ENCODE results near the gene AK3. TPM values are rescaled to one million over a fixed set of nuclear protein-coding genes. Genes with fewer than 3 reads are reported as not detected.

Gene AK3
- total RNA-seq, 1 experiment from 2014 or later, result 21.5 TPM

DNA sequence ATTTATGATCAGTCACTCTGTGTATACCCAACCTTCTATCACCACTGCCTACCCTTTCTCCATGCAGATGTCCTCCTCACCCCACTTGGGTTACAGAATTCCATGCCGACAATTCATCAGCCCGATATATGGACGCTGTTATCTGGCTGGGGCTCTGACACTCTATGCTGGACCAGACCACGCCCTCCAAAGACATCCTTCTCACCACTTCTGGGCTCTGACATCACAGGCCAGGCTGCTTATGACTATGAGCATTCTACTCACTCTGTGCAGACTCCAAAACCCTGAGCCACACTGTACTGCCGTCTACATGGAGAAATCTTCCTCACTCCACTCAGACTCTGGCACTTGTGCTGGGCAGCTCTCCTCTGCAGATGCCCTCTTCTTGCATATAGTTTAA lies 7.6 kb upstream of the AK3 start:
- Mint-ChIP-seq H3K4me1 (ENCODE audit: low read depth, unreplicated experiment) (no peaks in the 10 kb centered on the region), H3K9me3 (ENCODE audit: low read depth, unreplicated experiment) (no peaks in the 10 kb centered on the region), H3K4me3 (ENCODE audit: low read depth, unreplicated experiment) (no peak overlapping the region), H3K27me3 (ENCODE audit: unreplicated experiment) (peaks cover 17% of the 10 kb centered on the region), H3K36me3 (ENCODE audit: insufficient read depth, unreplicated experiment) (no peaks in the 10 kb centered on the region), H3K27ac (ENCODE audit: unreplicated experiment) (no peak overlapping the region)
- no TSS peak for BruUV-seq (replicated peaks)
- intact Hi-C loops (cut with micrococcal nuclease; ENCODE audit: unreplicated experiment), result no loop called here
- TF ChIP-seq, protein P1, sequence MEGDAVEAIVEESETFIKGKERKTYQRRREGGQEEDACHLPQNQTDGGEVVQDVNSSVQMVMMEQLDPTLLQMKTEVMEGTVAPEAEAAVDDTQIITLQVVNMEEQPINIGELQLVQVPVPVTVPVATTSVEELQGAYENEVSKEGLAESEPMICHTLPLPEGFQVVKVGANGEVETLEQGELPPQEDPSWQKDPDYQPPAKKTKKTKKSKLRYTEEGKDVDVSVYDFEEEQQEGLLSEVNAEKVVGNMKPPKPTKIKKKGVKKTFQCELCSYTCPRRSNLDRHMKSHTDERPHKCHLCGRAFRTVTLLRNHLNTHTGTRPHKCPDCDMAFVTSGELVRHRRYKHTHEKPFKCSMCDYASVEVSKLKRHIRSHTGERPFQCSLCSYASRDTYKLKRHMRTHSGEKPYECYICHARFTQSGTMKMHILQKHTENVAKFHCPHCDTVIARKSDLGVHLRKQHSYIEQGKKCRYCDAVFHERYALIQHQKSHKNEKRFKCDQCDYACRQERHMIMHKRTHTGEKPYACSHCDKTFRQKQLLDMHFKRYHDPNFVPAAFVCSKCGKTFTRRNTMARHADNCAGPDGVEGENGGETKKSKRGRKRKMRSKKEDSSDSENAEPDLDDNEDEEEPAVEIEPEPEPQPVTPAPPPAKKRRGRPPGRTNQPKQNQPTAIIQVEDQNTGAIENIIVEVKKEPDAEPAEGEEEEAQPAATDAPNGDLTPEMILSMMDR (IDR thresholded peaks at IDR 0.05; ENCODE audit: unreplicated experiment), result no peak
- DNase-seq, result no peak
- CTCF ChIA-PET, result interaction anchor here (0.5 to 1.6 kb wide), 2 partner anchors 239 to 861 kb away, joined by 3 to 6 read pairs; no protein-coding TSS in a partner anchor

DNA sequence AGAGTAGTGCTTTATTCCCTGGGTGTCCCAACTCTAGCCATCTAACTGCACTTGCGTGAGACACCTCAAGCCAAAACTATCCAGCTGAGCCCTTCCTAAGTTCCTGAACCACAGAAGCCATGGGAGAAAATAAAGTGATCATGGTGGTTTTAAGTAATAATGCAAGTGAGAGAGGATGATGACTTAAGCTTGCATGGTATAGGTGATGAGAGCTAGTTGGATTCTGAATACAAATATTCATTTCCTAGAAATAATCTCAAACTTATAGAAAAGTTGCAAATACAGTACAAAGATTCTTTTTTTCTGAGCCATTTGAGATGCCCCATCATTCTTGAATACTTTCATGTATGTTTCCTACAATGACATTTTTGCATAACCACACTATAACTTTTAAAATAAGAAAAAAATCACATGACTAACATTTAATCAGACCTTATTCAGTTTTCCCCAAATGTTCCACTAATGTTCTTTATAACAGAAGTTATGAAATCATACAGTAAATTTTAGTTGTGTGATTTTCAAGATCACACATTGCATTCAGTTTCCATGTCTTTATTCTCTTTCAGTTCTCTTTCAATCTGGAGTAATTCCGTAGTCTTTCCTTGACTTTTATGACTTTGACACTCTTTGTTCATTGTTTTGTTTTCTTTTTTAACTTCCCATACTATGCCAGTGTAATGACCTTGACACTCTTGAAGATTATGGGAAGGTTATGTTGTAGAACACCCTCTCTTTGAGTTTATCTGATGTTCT lies 5.5 kb upstream of the AK3 start:
- no peak overlapping the region for H3K27ac Mint-ChIP-seq (ENCODE audit: unreplicated experiment)
- DNase-seq, result no peak
- TF ChIP-seq, protein P1 (IDR thresholded peaks at IDR 0.05; ENCODE audit: unreplicated experiment), result no peak
- intact Hi-C loops (cut with micrococcal nuclease; ENCODE audit: unreplicated experiment), result no loop called here
- peaks cover 17% of the 10 kb centered on the region for H3K27me3 Mint-ChIP-seq (ENCODE audit: unreplicated experiment)
- peaks cover 9% of the 10 kb centered on the region for H3K4me1 Mint-ChIP-seq (ENCODE audit: low read depth, unreplicated experiment)
- CTCF ChIA-PET, result no interaction called here
- no peaks in the 10 kb centered on the region for H3K9me3 Mint-ChIP-seq (ENCODE audit: low read depth, unreplicated experiment)
- H3K36me3 Mint-ChIP-seq (ENCODE audit: insufficient read depth, unreplicated experiment), result peaks cover 5% of the 10 kb centered on the region
- BruUV-seq (replicated peaks), result no TSS peak
- H3K4me3 Mint-ChIP-seq (ENCODE audit: low read depth, unreplicated experiment), result no peak overlapping the region

DNA sequence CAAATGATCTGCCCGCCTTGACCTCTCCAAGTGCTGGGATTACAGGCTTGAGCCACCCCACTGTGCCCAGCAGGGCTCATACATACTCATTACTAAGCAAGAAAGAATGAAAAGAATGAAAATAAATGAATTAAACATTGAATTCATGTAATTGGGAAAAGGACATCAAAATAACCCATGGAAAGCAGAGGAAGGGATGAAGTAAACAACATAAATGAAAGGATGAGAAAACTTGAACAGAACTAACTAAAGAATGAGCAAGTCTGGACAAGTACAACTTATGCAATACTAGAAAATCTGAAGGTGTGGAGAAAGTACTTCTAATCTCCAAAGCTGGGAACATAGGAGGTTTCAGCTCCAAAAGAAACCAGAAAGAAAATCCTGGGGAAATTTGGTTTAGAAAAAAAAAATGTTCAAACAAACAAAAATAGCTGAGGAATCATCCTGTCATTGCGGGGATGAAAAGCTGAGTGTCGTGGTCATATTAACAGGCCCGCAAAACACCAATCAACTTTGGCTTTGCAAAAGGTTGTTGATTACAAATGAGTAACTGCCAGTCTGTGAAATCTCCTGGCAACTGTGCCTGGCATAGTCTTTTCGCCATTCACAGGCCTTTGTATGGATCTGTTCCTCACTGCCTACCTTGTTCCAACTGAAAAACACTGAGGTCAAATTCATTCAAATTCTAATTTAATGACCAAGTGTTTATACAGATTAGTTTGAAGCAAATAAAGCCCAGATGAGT lies 2.3 kb upstream of the AK3 start:
- no peak overlapping the region for H3K4me3 Mint-ChIP-seq (ENCODE audit: low read depth, unreplicated experiment)
- peaks cover 4% of the 10 kb centered on the region for H3K27me3 Mint-ChIP-seq (ENCODE audit: unreplicated experiment)
- intact Hi-C loops (cut with micrococcal nuclease; ENCODE audit: unreplicated experiment), result no loop called here
- no TSS peak for BruUV-seq (replicated peaks)
- H3K9me3 Mint-ChIP-seq (ENCODE audit: low read depth, unreplicated experiment), result no peaks in the 10 kb centered on the region
- no peak for DNase-seq
- peaks cover 31% of the 10 kb centered on the region for H3K36me3 Mint-ChIP-seq (ENCODE audit: insufficient read depth, unreplicated experiment)
- CTCF ChIA-PET, result no interaction called here
- peaks cover 9% of the 10 kb centered on the region for H3K4me1 Mint-ChIP-seq (ENCODE audit: low read depth, unreplicated experiment)
- no peak overlapping the region for H3K27ac Mint-ChIP-seq (ENCODE audit: unreplicated experiment)
- TF ChIP-seq, protein P1 (IDR thresholded peaks at IDR 0.05; ENCODE audit: unreplicated experiment), result no peak

DNA sequence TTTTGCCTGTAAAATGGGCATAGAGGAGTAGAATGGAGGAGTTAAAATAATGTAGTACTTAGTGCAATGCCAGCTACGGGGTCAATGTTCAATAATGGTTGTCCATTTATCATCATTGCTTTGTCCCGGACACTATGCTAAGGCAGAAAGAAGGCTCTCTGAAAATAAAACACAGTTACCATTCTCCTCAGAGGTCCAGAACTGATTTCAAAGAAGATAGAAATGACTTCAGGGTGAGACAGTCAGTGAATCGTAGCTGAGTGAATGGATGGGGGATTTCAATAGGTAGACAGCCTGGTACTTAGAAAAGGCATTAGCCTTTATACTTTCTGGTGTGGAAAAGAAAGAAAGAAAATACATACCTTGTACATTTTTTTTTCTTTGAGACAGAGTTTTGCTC lies 1.2 kb upstream of the AK3 start:
- peaks cover 9% of the 10 kb centered on the region for H3K4me1 Mint-ChIP-seq (ENCODE audit: low read depth, unreplicated experiment)
- no peak overlapping the region for H3K4me3 Mint-ChIP-seq (ENCODE audit: low read depth, unreplicated experiment)
- TF ChIP-seq, protein P1 (IDR thresholded peaks at IDR 0.05; ENCODE audit: unreplicated experiment), result no peak
- CTCF ChIA-PET, result interaction anchor here (0.9 kb wide), 1 partner anchor 700 kb away, joined by 12 read pairs; no protein-coding TSS in a partner anchor
- peaks cover 31% of the 10 kb centered on the region for H3K36me3 Mint-ChIP-seq (ENCODE audit: insufficient read depth, unreplicated experiment)
- no peaks in the 10 kb centered on the region for H3K27me3 Mint-ChIP-seq (ENCODE audit: unreplicated experiment)
- no peak overlapping the region for H3K27ac Mint-ChIP-seq (ENCODE audit: unreplicated experiment)
- no peak for DNase-seq
- BruUV-seq (replicated peaks), result no TSS peak
- intact Hi-C loops (cut with micrococcal nuclease; ENCODE audit: unreplicated experiment), result no loop called here
- no peaks in the 10 kb centered on the region for H3K9me3 Mint-ChIP-seq (ENCODE audit: low read depth, unreplicated experiment)
